A673 (cell line): ENCODE data around the gene DAB1. TPM values are rescaled to one million over a fixed set of nuclear protein-coding genes. Genes with fewer than 3 reads are reported as not detected.

Experiments
- BruUV-seq: library from RNA; stranded (reverse); fragments of 400-500 nt; replicated peaks from 2 replicates; lab custom pipeline; 2021; lab: Mats Ljungman, UMichigan
- CTCF ChIA-PET: fragments of 300-600 bp; sonication (Branson Sonifier 250); formaldehyde crosslinking; loops from one replicate; lab custom pipeline; 2022; ENCODE audit warnings: antibody characterized with exemption; lab: Charles Lee
- POLR2A ChIA-PET: fragments of 300-600 bp; sonication (Branson Sonifier 250); formaldehyde crosslinking; loops from one replicate; lab custom pipeline; 2022; ENCODE audit warnings: antibody characterized with exemption; ENCODE audit not compliant: low non-redundant PET; lab: Charles Lee
- DNase-seq: peaks from one replicate; pipeline ENCODE4 v3.0.0-alpha.2; 2015; ENCODE audit warnings: low spot score
- H3K27ac ChIP-seq: fragments of 200-600 bp; sonication (generic); 2 replicates; pipeline ENCODE4 v1.5.1; 2016; ENCODE audit warnings: mixed run types, low read depth, mild to moderate bottlenecking, mixed read lengths, antibody characterized with exemption, low read length; ENCODE audit not compliant: poor library complexity, severe bottlenecking
- H3K27me3 ChIP-seq: fragments of 200-600 bp; sonication (generic); replicated peaks from 2 replicates; pipeline ENCODE4 v1.6.1; 2017; ENCODE audit warnings: mixed run types, low read depth, mild to moderate bottlenecking, mixed read lengths, antibody characterized with exemption, low read length; ENCODE audit not compliant: insufficient read depth, poor library complexity
- H3K36me3 ChIP-seq: fragments of 200-600 bp; sonication (generic); 2 replicates; pipeline ENCODE4 v1.6.1; 2016; ENCODE audit warnings: mixed run types, mild to moderate bottlenecking, mixed read lengths, antibody characterized with exemption, low read length; ENCODE audit not compliant: insufficient read depth, poor library complexity, severe bottlenecking
- H3K4me1 ChIP-seq: fragments of 200-600 bp; sonication (generic); 2 replicates; pipeline ENCODE4 v1.6.1; 2017; ENCODE audit warnings: mixed run types, mild to moderate bottlenecking, mixed read lengths, antibody characterized with exemption, low read length; ENCODE audit not compliant: insufficient read depth, poor library complexity, severe bottlenecking
- H3K4me3 ChIP-seq: fragments of 200-600 bp; sonication (generic); 2 replicates; pipeline ENCODE4 v1.5.1; 2016; ENCODE audit warnings: low read depth, mixed run types, mild to moderate bottlenecking, mixed read lengths, low read length; ENCODE audit not compliant: poor library complexity, severe bottlenecking
- H3K9me3 ChIP-seq: fragments of 200-600 bp; sonication (generic); 2 replicates; pipeline ENCODE4 v1.6.1; 2016; ENCODE audit warnings: mixed run types, low read depth, mild to moderate bottlenecking, mixed read lengths, antibody characterized with exemption, low read length; ENCODE audit not compliant: poor library complexity, severe bottlenecking
- EZH2 ChIP-seq: fragments of 200-600 bp; sonication (generic); IDR thresholded peaks from 2 replicates; pipeline ENCODE4 v1.6.1; 2017; ENCODE audit warnings: borderline replicate concordance, low read depth, mild to moderate bottlenecking, mixed read lengths, antibody characterized with exemption, low read length; ENCODE audit not compliant: poor library complexity, severe bottlenecking
- intact Hi-C: fragments of 100-400 bp; cut with micrococcal nuclease; formaldehyde crosslinking; loops from one replicate; pipeline ENCODE4 v1.10.0; 2022; ENCODE audit not compliant: unreplicated experiment
- total RNA-seq: library from RNA; stranded (reverse); gene quantifications from 2 replicates; pipeline ENCODE4 v1.2.3, GENCODE V29; 2021
- TF ChIP-seq, protein P1 (sequence below): fragments of 300-800, 200-600 bp; sonication (generic); conservative IDR thresholded peaks from 2 replicates; pipeline ENCODE4 v1.5.1; 2017; ENCODE audit warnings: low read depth, mild to moderate bottlenecking, antibody characterized with exemption, low read length, moderate library complexity, mixed read lengths

The DAB1 gene
- total RNA-seq, 1 experiment from 2014 or later, result 112 TPM

DNA sequence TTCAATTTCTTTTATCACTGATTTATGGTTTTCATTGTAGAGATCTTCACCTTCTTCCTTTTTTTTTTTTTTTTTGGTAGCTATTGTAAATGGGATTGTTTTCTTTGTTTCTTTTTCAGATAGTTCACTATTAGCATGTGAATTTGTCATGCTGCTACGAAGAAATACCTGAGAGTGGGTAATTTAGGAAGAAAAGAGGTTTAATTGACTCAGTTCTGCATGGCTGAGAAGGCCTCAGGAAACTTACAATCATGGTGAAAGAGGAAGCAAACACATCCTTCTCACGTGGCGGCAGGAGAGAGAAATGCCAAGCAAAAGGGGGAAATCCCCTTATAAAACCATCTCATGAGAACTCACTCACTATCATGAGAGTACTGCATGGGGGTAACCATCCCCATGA, 66.4 kb downstream of the DAB1 start:
- no peak for TF ChIP-seq EZH2
- TF ChIP-seq, protein P1, sequence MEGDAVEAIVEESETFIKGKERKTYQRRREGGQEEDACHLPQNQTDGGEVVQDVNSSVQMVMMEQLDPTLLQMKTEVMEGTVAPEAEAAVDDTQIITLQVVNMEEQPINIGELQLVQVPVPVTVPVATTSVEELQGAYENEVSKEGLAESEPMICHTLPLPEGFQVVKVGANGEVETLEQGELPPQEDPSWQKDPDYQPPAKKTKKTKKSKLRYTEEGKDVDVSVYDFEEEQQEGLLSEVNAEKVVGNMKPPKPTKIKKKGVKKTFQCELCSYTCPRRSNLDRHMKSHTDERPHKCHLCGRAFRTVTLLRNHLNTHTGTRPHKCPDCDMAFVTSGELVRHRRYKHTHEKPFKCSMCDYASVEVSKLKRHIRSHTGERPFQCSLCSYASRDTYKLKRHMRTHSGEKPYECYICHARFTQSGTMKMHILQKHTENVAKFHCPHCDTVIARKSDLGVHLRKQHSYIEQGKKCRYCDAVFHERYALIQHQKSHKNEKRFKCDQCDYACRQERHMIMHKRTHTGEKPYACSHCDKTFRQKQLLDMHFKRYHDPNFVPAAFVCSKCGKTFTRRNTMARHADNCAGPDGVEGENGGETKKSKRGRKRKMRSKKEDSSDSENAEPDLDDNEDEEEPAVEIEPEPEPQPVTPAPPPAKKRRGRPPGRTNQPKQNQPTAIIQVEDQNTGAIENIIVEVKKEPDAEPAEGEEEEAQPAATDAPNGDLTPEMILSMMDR, result no peak
- Histone ChIP-seq H3K4me3 (no peak overlapping the region), H3K36me3 (peaks cover 4% of the 10 kb centered on the region), H3K27ac (no peak overlapping the region), H3K27me3 (no peaks in the 10 kb centered on the region), H3K9me3 (peaks cover 14% of the 10 kb centered on the region), H3K4me1 (peaks cover 26% of the 10 kb centered on the region)
- CTCF ChIA-PET, result no interaction called here
- intact Hi-C loops, result no loop called here
- POLR2A ChIA-PET, result interaction anchor here (0.6 kb wide), 1 partner anchor 792 kb away, joined by 3 read pairs; no protein-coding TSS in a partner anchor
- DNase-seq, result no peak
- no TSS peak for BruUV-seq

DNA sequence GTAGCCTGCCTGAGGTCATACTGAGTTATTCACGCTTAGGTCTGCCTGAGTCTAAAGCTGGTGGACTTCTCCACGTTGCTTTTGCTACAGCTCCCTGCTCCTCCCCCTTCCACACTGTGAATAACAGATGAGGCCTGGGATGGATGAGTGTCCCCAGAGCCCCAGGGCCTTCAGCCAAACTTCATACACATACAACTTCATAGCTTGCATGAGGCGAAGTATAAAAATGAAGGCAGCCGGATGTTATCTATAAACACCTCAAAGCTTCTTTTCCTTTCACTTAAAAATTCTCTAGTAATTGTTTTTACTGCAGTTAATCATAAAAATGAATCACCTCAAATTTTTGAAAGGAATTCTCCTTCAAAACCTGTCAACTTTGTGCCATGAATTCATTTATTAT, 70.2 kb downstream of the DAB1 start:
- no TSS peak for BruUV-seq
- DNase-seq, result no peak
- CTCF ChIA-PET, result no interaction called here
- TF ChIP-seq, protein P1, result no peak
- no peak for TF ChIP-seq EZH2
- no peaks in the 10 kb centered on the region for H3K36me3 ChIP-seq
- peaks cover 6% of the 10 kb centered on the region for H3K9me3 ChIP-seq
- no peak overlapping the region for H3K4me3 ChIP-seq
- peaks cover 49% of the 10 kb centered on the region for H3K4me1 ChIP-seq
- no peaks in the 10 kb centered on the region for H3K27me3 ChIP-seq
- no peak overlapping the region for H3K27ac ChIP-seq
- POLR2A ChIA-PET, result no interaction called here
- intact Hi-C loops, result no loop called here

DNA sequence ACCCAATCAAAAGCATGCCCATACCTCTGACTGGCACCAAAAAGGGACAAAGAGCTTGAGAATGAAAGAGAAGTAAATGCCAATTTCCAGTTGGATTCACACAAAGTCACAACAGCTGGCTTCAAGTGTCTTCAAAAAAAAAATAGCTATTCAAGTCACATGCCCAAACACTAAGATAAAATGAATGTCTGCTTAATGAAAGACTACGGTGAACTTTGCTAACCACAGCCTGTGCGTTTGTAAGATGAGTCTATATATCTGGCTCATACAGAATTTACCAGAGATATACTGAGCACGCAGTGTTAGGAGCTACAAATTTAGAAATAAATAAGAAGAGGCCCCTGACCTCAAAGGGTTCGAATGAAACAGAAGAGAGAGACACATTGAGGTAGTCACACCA, 73.2 kb downstream of the DAB1 start:
- CTCF ChIA-PET, result no interaction called here
- Histone ChIP-seq H3K4me1 (peaks cover 68% of the 10 kb centered on the region), H3K4me3 (no peak overlapping the region), H3K36me3 (no peaks in the 10 kb centered on the region), H3K27ac (no peak overlapping the region), H3K27me3 (no peaks in the 10 kb centered on the region), H3K9me3 (no peaks in the 10 kb centered on the region)
- no TSS peak for BruUV-seq
- no peak for TF ChIP-seq EZH2
- TF ChIP-seq, protein P1, result no peak
- POLR2A ChIA-PET, result no interaction called here
- DNase-seq, result peak; percentile 35
- intact Hi-C loops, result no loop called here
